ENCODE data around the gene ACTG2. TPM values are rescaled to one million over a fixed set of nuclear protein-coding genes. Genes with fewer than 3 reads are reported as not detected.

The ACTG2 gene
- total and polyA plus RNA-seq, 2 donors (not counting 1 experiment from before 2014, with no cell fraction given): 4.1 to 600 TPM

GRCh38 chr2:73851274-73851673 is 41.5 kb upstream of the ACTG2 start:
- Histone ChIP-seq H4K20me1 (ENCODE audit: control insufficient read depth, extremely low read depth, insufficient read depth, low read length) (no peaks in the 10 kb centered on the region), H3K9ac (ENCODE audit: insufficient read depth, low read length) (no peak overlapping the region), H3K4me3 (replicated peaks in 1 of 4; ENCODE audit: control extremely low read depth in 1 of 4, insufficient read depth in 1 of 4, low read depth in 3 of 4, low read length in 4 of 4) (no peak overlapping the region), H2AFZ (ENCODE audit: low read length) (no peak overlapping the region), H3K27ac (ENCODE audit: insufficient read depth, low read length) (no peak overlapping the region), H3K79me2 (ENCODE audit: control insufficient read depth, insufficient read depth, low read length) (no peaks in the 10 kb centered on the region), H3K27me3 (ENCODE audit: control insufficient read depth, insufficient read depth, low read length) (no peaks in the 10 kb centered on the region), H3K4me2 (ENCODE audit: extremely low read depth, insufficient read depth, low read length) (no peak overlapping the region), H3K4me1 (ENCODE audit: control insufficient read depth, extremely low read depth, insufficient read depth, low read length) (peaks cover 7% of the 10 kb centered on the region), H3K9me3 (ENCODE audit: control insufficient read depth, insufficient read depth, low read depth, low read length) (no peaks in the 10 kb centered on the region), H3K36me3 (ENCODE audit: control insufficient read depth, insufficient read depth, low read length) (peaks cover 6% of the 10 kb centered on the region)
- DNase-seq (ENCODE audit: low read depth in 2 of 2): no peak
- TF ChIP-seq, protein P1, sequence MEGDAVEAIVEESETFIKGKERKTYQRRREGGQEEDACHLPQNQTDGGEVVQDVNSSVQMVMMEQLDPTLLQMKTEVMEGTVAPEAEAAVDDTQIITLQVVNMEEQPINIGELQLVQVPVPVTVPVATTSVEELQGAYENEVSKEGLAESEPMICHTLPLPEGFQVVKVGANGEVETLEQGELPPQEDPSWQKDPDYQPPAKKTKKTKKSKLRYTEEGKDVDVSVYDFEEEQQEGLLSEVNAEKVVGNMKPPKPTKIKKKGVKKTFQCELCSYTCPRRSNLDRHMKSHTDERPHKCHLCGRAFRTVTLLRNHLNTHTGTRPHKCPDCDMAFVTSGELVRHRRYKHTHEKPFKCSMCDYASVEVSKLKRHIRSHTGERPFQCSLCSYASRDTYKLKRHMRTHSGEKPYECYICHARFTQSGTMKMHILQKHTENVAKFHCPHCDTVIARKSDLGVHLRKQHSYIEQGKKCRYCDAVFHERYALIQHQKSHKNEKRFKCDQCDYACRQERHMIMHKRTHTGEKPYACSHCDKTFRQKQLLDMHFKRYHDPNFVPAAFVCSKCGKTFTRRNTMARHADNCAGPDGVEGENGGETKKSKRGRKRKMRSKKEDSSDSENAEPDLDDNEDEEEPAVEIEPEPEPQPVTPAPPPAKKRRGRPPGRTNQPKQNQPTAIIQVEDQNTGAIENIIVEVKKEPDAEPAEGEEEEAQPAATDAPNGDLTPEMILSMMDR (conservative IDR thresholded peaks at IDR 0.05 in 1 of 2, IDR thresholded peaks at IDR 0.05 in 1 of 2; ENCODE audit: low read depth in 1 of 2, low read length in 2 of 2): peak in 1 of 2 donors; percentile 28
- TF ChIP-seq EZH2 (IDR thresholded peaks at IDR 0.05; ENCODE audit: low read length, missing control alignments): no peak

DNA sequence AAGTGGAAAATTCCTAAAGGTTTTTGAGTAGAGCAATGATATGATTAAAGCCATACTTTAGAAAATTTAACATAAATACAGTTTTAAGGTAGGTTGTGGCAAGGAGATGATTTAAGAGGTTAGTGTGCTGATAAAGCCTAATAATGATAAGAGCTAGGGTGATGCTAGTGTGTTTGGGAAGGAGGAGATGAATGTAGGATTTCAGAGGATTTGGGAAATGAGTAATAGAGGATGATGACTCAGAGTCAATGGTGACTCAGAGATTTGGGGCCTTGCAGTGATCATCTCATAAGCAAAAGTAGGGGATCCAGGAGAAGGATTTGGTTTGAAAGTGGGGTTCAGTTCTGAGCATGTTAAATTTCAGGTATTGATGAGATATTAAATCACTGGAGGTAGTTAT is 40.8 kb upstream of the ACTG2 start:
- H3K4me2 ChIP-seq (ENCODE audit: extremely low read depth, insufficient read depth, low read length): no peak overlapping the region
- TF ChIP-seq, protein P1 (conservative IDR thresholded peaks at IDR 0.05 in 1 of 2, IDR thresholded peaks at IDR 0.05 in 1 of 2; ENCODE audit: low read depth in 1 of 2, low read length in 2 of 2): no peak
- TF ChIP-seq EZH2 (IDR thresholded peaks at IDR 0.05; ENCODE audit: low read length, missing control alignments): no peak
- H3K27ac ChIP-seq (ENCODE audit: insufficient read depth, low read length): peak overlapping the region; percentile 15

DNA sequence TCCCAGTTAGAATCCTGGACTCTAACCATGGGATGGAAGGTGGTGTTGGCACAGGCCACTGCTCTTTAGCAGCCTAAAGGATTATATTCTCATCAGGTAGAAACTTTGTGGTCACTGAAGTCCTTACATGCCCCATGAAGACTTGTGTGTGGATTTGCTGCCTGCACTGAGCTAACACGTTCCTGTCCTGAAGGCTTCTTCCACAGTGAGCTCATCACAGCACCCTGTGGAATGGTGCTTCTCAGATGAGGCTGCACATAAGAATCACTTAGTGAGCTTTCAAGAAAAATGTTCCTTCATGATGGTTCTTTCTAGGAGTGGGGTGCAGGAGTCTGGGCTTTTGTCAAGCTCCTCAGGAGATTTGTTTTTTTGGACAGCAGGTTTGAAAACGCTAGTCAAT is 37.3 kb upstream of the ACTG2 start:
- no peaks in the 10 kb centered on the region for H3K27me3 ChIP-seq (ENCODE audit: control insufficient read depth, insufficient read depth, low read length)
- H3K9ac ChIP-seq (ENCODE audit: insufficient read depth, low read length): no peak overlapping the region
- H3K4me2 ChIP-seq (ENCODE audit: extremely low read depth, insufficient read depth, low read length): no peak overlapping the region
- H3K4me3 ChIP-seq (replicated peaks in 1 of 4; ENCODE audit: control extremely low read depth in 1 of 4, insufficient read depth in 1 of 4, low read depth in 3 of 4, low read length in 4 of 4): no peak overlapping the region
- DNase-seq (ENCODE audit: low read depth in 2 of 2): peak in 1 of 2 donors; percentile 60
- no peaks in the 10 kb centered on the region for H3K79me2 ChIP-seq (ENCODE audit: control insufficient read depth, insufficient read depth, low read length)
- H3K27ac ChIP-seq (ENCODE audit: insufficient read depth, low read length): no peak overlapping the region
- peaks cover 15% of the 10 kb centered on the region for H3K4me1 ChIP-seq (ENCODE audit: control insufficient read depth, extremely low read depth, insufficient read depth, low read length)
- TF ChIP-seq, protein P1 (conservative IDR thresholded peaks at IDR 0.05 in 1 of 2, IDR thresholded peaks at IDR 0.05 in 1 of 2; ENCODE audit: low read depth in 1 of 2, low read length in 2 of 2): no peak
- TF ChIP-seq EZH2 (IDR thresholded peaks at IDR 0.05; ENCODE audit: low read length, missing control alignments): no peak
- H3K9me3 ChIP-seq (ENCODE audit: control insufficient read depth, insufficient read depth, low read depth, low read length): no peaks in the 10 kb centered on the region
- H4K20me1 ChIP-seq (ENCODE audit: control insufficient read depth, extremely low read depth, insufficient read depth, low read length): no peaks in the 10 kb centered on the region
- H3K36me3 ChIP-seq (ENCODE audit: control insufficient read depth, insufficient read depth, low read length): peaks cover 1% of the 10 kb centered on the region
- no peak overlapping the region for H2AFZ ChIP-seq (ENCODE audit: low read length)

More for the DNA sequence above, 40.8 kb upstream of the ACTG2 start:
- DNase-seq (ENCODE audit: low read depth in 2 of 2): peak; percentile 70 to 87
- Histone ChIP-seq H3K9me3 (ENCODE audit: control insufficient read depth, insufficient read depth, low read depth, low read length) (no peaks in the 10 kb centered on the region), H3K4me3 (replicated peaks in 1 of 4; ENCODE audit: control extremely low read depth in 1 of 4, insufficient read depth in 1 of 4, low read depth in 3 of 4, low read length in 4 of 4) (no peak overlapping the region), H3K27me3 (ENCODE audit: control insufficient read depth, insufficient read depth, low read length) (no peaks in the 10 kb centered on the region), H3K79me2 (ENCODE audit: control insufficient read depth, insufficient read depth, low read length) (no peaks in the 10 kb centered on the region), H4K20me1 (ENCODE audit: control insufficient read depth, extremely low read depth, insufficient read depth, low read length) (no peaks in the 10 kb centered on the region), H2AFZ (ENCODE audit: low read length) (no peak overlapping the region), H3K4me1 (ENCODE audit: control insufficient read depth, extremely low read depth, insufficient read depth, low read length) (peaks cover 11% of the 10 kb centered on the region), H3K9ac (ENCODE audit: insufficient read depth, low read length) (no peak overlapping the region), H3K36me3 (ENCODE audit: control insufficient read depth, insufficient read depth, low read length) (peaks cover 6% of the 10 kb centered on the region)
